ENCODE results near the gene PTPRN2.

The PTPRN2 gene

DNA sequence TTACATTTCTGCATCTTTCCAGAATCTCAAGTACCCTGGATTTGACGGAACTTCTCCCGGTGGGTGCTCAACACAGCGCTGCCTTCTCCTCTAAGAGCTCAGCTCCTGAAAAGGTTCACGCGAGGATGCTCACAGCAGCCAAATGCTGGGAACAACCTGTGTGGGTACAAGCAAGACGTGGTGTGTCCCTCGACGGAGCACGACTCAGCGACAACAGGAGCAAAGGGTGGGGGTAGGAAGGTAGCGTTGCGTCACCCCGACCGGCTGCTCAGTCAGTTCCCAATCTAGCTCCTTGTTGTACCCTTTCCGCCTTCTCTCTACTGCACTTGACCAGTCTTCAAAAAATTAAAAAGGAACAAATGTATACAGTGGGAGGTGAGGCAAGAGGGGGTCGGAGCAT, 117.3 kb downstream of the PTPRN2 start:
- Histone ChIP-seq H4K5ac (ENCODE audit: low read length) (no peak overlapping the region), H3K79me1 (ENCODE audit: low read length) (no peaks in the 10 kb centered on the region), H2AK5ac (ENCODE audit: low read length) (no peak overlapping the region), H2BK5ac (ENCODE audit: low read length) (no peak overlapping the region), H3K56ac (ENCODE audit: low read length) (no peak overlapping the region), H3K4me2 (ENCODE audit: low read length) (no peak overlapping the region), H3K36me3 (ENCODE audit: control insufficient read depth, insufficient read depth, low read length) (no peaks in the 10 kb centered on the region), H2BK15ac (replicated peaks; ENCODE audit: low read depth) (no peak overlapping the region), H3K18ac (ENCODE audit: low read length) (no peak overlapping the region), H3K4me1 (ENCODE audit: control insufficient read depth, low read depth, low read length) (no peaks in the 10 kb centered on the region), H3K79me2 (ENCODE audit: control insufficient read depth, insufficient read depth, low read length) (no peaks in the 10 kb centered on the region), H3K27me3 (ENCODE audit: insufficient read depth, low read length, poor library complexity) (no peaks in the 10 kb centered on the region), H2BK120ac (ENCODE audit: low read depth, low read length) (no peak overlapping the region), H3K4ac (ENCODE audit: low read depth, low read length) (no peak overlapping the region), H4K8ac (ENCODE audit: low read depth, low read length) (no peak overlapping the region), H3K4me3 (ENCODE audit: low read length) (no peak overlapping the region), H3K23ac (ENCODE audit: low read length) (no peak overlapping the region), H3K9ac (ENCODE audit: low read length) (no peak overlapping the region), H3K27ac (ENCODE audit: low read depth, low read length) (no peak overlapping the region)
- WGBS (ENCODE audit: extremely low coverage, insufficient coverage, low lambda C conversion rate), result no CpG with 5 or more reads among the region's 16 CpGs
- DNase-seq, result peak; percentile 15

DNA sequence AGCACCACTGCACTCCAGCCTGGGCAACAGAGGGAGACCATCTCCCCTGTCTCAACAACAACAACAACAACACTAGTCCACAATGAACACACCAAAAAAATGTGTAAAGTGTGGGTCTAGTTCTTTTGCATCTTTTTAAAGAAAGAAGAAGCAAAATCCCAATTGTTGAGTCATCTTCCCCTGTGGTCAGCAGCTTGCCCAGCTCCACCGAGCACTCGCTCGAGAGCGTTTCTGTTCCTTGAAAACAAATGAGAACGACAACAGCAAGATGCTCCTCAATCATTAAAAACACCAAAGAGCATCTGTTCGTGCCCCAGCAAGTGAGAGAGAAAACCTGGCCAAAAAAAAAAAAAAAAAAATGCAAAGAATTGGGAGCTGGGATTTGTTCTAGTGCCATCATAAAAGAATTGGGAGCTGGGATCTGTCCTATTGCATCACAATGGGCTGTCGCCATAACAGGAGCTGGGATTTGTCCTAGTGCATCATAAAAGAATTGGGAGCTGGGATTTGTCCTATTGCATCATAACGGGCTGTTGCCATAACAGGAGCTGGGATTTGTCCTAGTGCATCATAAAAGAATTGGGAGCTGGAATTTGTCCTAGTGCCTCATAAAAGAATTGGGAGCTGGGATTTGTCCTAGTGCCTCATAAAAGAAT, 118.1 kb downstream of the PTPRN2 start:
- Histone ChIP-seq H2BK120ac (ENCODE audit: low read depth, low read length) (no peak overlapping the region), H3K56ac (ENCODE audit: low read length) (no peak overlapping the region), H3K36me3 (ENCODE audit: control insufficient read depth, insufficient read depth, low read length) (no peaks in the 10 kb centered on the region), H2BK5ac (ENCODE audit: low read length) (no peak overlapping the region), H3K4me3 (ENCODE audit: low read length) (no peak overlapping the region), H3K27ac (ENCODE audit: low read depth, low read length) (no peak overlapping the region), H3K4me2 (ENCODE audit: low read length) (no peak overlapping the region), H3K27me3 (ENCODE audit: insufficient read depth, low read length, poor library complexity) (no peaks in the 10 kb centered on the region), H3K9ac (ENCODE audit: low read length) (no peak overlapping the region), H3K18ac (ENCODE audit: low read length) (no peak overlapping the region), H3K4me1 (ENCODE audit: control insufficient read depth, low read depth, low read length) (no peaks in the 10 kb centered on the region), H3K79me2 (ENCODE audit: control insufficient read depth, insufficient read depth, low read length) (no peaks in the 10 kb centered on the region), H4K5ac (ENCODE audit: low read length) (no peak overlapping the region), H2AK5ac (ENCODE audit: low read length) (no peak overlapping the region), H4K8ac (ENCODE audit: low read depth, low read length) (no peak overlapping the region), H3K23ac (ENCODE audit: low read length) (no peak overlapping the region), H2BK15ac (replicated peaks; ENCODE audit: low read depth) (no peak overlapping the region), H3K79me1 (ENCODE audit: low read length) (no peaks in the 10 kb centered on the region), H3K4ac (ENCODE audit: low read depth, low read length) (no peak overlapping the region)
- no peak for DNase-seq
- WGBS (ENCODE audit: extremely low coverage, insufficient coverage, low lambda C conversion rate), result no CpG with 5 or more reads among the region's 8 CpGs

DNA sequence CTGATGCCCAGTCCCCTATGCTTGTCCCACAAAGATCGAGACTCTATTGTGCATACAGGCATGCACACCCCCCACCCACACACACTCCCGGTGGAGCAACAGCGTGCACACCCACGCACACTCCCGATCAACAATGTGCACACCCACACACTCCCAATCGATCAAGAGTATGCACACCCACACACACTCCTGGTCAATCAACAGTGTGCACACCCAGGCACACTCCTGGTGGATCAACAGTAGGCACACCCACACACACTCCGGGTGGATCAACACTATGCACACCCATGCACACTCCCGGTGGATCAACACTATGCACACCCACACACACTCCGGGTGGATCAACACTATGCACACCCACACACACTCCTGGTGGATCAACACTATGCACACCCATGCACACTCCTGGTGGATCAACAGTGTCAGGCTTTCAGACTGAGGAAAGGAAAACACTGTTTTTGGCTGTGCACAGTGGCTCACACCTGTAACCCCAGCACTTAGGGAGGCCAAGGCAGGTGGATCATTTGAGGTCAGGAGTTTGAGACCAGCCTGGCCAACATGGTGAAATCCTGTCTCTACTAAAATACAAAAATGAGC, 118.8 kb downstream of the PTPRN2 start:
- Histone ChIP-seq H4K5ac (ENCODE audit: low read length) (no peak overlapping the region), H3K4ac (ENCODE audit: low read depth, low read length) (no peak overlapping the region), H3K36me3 (ENCODE audit: control insufficient read depth, insufficient read depth, low read length) (no peaks in the 10 kb centered on the region), H3K9ac (ENCODE audit: low read length) (no peak overlapping the region), H4K8ac (ENCODE audit: low read depth, low read length) (no peak overlapping the region), H2BK5ac (ENCODE audit: low read length) (no peak overlapping the region), H3K18ac (ENCODE audit: low read length) (no peak overlapping the region), H2BK120ac (ENCODE audit: low read depth, low read length) (no peak overlapping the region), H3K4me1 (ENCODE audit: control insufficient read depth, low read depth, low read length) (no peaks in the 10 kb centered on the region), H2AK5ac (ENCODE audit: low read length) (no peak overlapping the region), H2BK15ac (replicated peaks; ENCODE audit: low read depth) (no peak overlapping the region), H3K4me3 (ENCODE audit: low read length) (no peak overlapping the region), H3K56ac (ENCODE audit: low read length) (no peak overlapping the region), H3K23ac (ENCODE audit: low read length) (no peak overlapping the region), H3K27ac (ENCODE audit: low read depth, low read length) (no peak overlapping the region), H3K79me2 (ENCODE audit: control insufficient read depth, insufficient read depth, low read length) (no peaks in the 10 kb centered on the region), H3K27me3 (ENCODE audit: insufficient read depth, low read length, poor library complexity) (no peaks in the 10 kb centered on the region), H3K4me2 (ENCODE audit: low read length) (no peak overlapping the region), H3K79me1 (ENCODE audit: low read length) (no peaks in the 10 kb centered on the region)
- no peak for DNase-seq
- no CpG with 5 or more reads among the region's 9 CpGs for WGBS (ENCODE audit: extremely low coverage, insufficient coverage, low lambda C conversion rate)

DNA sequence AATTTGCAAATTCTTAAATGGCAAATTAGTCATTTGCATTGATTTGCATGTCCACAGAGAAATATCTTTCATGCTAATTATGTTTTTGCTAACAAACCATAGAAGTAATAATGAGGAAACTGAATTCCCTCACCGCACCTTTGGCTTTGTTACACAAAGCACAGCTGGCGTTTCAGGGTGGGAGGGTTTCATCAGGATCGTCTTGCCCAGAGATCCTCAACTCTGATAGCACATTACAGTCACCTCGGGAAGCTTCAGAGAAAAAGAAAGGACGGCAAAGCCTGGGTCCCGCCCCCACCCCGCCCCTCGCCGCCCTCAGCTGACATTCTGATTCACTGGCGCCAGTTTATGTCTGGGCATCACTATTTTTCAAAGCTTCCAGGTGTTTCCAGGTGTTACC, 119.4 kb downstream of the PTPRN2 start:
- H3K4me2 ChIP-seq (ENCODE audit: low read length), result no peak overlapping the region
- H3K36me3 ChIP-seq (ENCODE audit: control insufficient read depth, insufficient read depth, low read length), result no peaks in the 10 kb centered on the region
- H3K27me3 ChIP-seq (ENCODE audit: insufficient read depth, low read length, poor library complexity), result no peaks in the 10 kb centered on the region
- peak; percentile 60 for DNase-seq
- no peak overlapping the region for H4K5ac ChIP-seq (ENCODE audit: low read length)
- no peak overlapping the region for H4K8ac ChIP-seq (ENCODE audit: low read depth, low read length)
- H3K79me1 ChIP-seq (ENCODE audit: low read length), result no peaks in the 10 kb centered on the region
- no peak overlapping the region for H3K56ac ChIP-seq (ENCODE audit: low read length)
- H3K4me1 ChIP-seq (ENCODE audit: control insufficient read depth, low read depth, low read length), result no peaks in the 10 kb centered on the region
- no peak overlapping the region for H3K4ac ChIP-seq (ENCODE audit: low read depth, low read length)
- H2AK5ac ChIP-seq (ENCODE audit: low read length), result no peak overlapping the region
- no peak overlapping the region for H3K27ac ChIP-seq (ENCODE audit: low read depth, low read length)
- no peak overlapping the region for H3K9ac ChIP-seq (ENCODE audit: low read length)
- no peak overlapping the region for H3K23ac ChIP-seq (ENCODE audit: low read length)
- H3K4me3 ChIP-seq (ENCODE audit: low read length), result no peak overlapping the region
- no peak overlapping the region for H2BK15ac ChIP-seq (replicated peaks; ENCODE audit: low read depth)
- H2BK5ac ChIP-seq (ENCODE audit: low read length), result no peak overlapping the region
- H2BK120ac ChIP-seq (ENCODE audit: low read depth, low read length), result no peak overlapping the region
- no peaks in the 10 kb centered on the region for H3K79me2 ChIP-seq (ENCODE audit: control insufficient read depth, insufficient read depth, low read length)
- no peak overlapping the region for H3K18ac ChIP-seq (ENCODE audit: low read length)
- no CpG with 5 or more reads among the region's 10 CpGs for WGBS (ENCODE audit: extremely low coverage, insufficient coverage, low lambda C conversion rate)

DNA sequence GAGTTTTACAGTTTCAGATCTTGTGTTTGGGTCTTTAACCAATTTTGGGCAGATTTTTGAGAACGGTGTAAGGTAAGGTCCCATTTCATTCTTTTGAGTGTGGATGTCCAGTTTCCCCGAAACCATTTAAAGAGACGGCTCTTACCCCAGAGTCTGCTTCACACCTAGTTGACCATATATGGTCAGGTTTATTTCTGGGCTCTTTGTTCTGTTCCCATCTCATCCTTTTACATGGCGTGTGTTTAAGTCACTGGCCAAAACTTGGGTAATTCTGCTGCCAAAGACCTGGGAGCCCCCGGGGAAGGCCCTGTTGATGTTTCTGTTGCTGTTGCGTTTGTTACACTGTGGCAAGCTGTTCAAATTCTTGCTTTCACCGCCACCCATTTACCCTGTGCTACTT, 120.1 kb downstream of the PTPRN2 start:
- no peaks in the 10 kb centered on the region for H3K79me2 ChIP-seq (ENCODE audit: control insufficient read depth, insufficient read depth, low read length)
- H3K27me3 ChIP-seq (ENCODE audit: insufficient read depth, low read length, poor library complexity), result no peaks in the 10 kb centered on the region
- no CpG with 5 or more reads among the region's 7 CpGs for WGBS (ENCODE audit: extremely low coverage, insufficient coverage, low lambda C conversion rate)
- no peak overlapping the region for H2BK5ac ChIP-seq (ENCODE audit: low read length)
- no peak overlapping the region for H3K4me3 ChIP-seq (ENCODE audit: low read length)
- no peak overlapping the region for H3K4ac ChIP-seq (ENCODE audit: low read depth, low read length)
- no peak overlapping the region for H3K18ac ChIP-seq (ENCODE audit: low read length)
- H3K9ac ChIP-seq (ENCODE audit: low read length), result no peak overlapping the region
- no peak for DNase-seq
- no peaks in the 10 kb centered on the region for H3K4me1 ChIP-seq (ENCODE audit: control insufficient read depth, low read depth, low read length)
- no peak overlapping the region for H3K23ac ChIP-seq (ENCODE audit: low read length)
- H4K5ac ChIP-seq (ENCODE audit: low read length), result no peak overlapping the region
- no peaks in the 10 kb centered on the region for H3K36me3 ChIP-seq (ENCODE audit: control insufficient read depth, insufficient read depth, low read length)
- H2AK5ac ChIP-seq (ENCODE audit: low read length), result no peak overlapping the region
- no peak overlapping the region for H2BK120ac ChIP-seq (ENCODE audit: low read depth, low read length)
- H3K4me2 ChIP-seq (ENCODE audit: low read length), result no peak overlapping the region
- H3K56ac ChIP-seq (ENCODE audit: low read length), result no peak overlapping the region
- H3K27ac ChIP-seq (ENCODE audit: low read depth, low read length), result no peak overlapping the region
- H2BK15ac ChIP-seq (replicated peaks; ENCODE audit: low read depth), result no peak overlapping the region
- no peak overlapping the region for H4K8ac ChIP-seq (ENCODE audit: low read depth, low read length)
- H3K79me1 ChIP-seq (ENCODE audit: low read length), result no peaks in the 10 kb centered on the region

DNA sequence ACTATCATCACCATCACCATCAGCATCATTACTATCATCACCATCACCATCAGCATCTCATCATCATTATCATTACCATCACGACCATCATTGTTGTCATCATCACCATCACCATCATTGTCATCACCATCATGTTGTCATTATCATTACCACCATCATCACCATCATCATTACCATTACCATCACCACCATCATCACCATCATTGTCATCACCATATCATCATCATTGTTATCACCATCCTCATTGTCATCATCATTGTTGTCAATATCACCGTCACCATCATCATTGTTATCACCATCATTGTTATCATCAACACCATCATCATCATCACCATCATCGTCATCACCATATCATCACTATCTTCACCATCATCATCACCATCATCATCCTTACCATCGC, 124.3 kb downstream of the PTPRN2 start:
- H3K36me3 ChIP-seq (ENCODE audit: control insufficient read depth, insufficient read depth, low read length), result no peaks in the 10 kb centered on the region
- H3K4me1 ChIP-seq (ENCODE audit: control insufficient read depth, low read depth, low read length), result no peaks in the 10 kb centered on the region
- DNase-seq, result no peak
- no peak overlapping the region for H3K4me2 ChIP-seq (ENCODE audit: low read length)
- no peak overlapping the region for H2AK5ac ChIP-seq (ENCODE audit: low read length)
- no peak overlapping the region for H3K4ac ChIP-seq (ENCODE audit: low read depth, low read length)
- no peak overlapping the region for H2BK15ac ChIP-seq (replicated peaks; ENCODE audit: low read depth)
- no peak overlapping the region for H3K23ac ChIP-seq (ENCODE audit: low read length)
- no peak overlapping the region for H3K4me3 ChIP-seq (ENCODE audit: low read length)
- H3K9ac ChIP-seq (ENCODE audit: low read length), result no peak overlapping the region
- H4K5ac ChIP-seq (ENCODE audit: low read length), result no peak overlapping the region
- H2BK120ac ChIP-seq (ENCODE audit: low read depth, low read length), result no peak overlapping the region
- no peak overlapping the region for H4K8ac ChIP-seq (ENCODE audit: low read depth, low read length)
- no peaks in the 10 kb centered on the region for H3K79me2 ChIP-seq (ENCODE audit: control insufficient read depth, insufficient read depth, low read length)
- no peak overlapping the region for H3K56ac ChIP-seq (ENCODE audit: low read length)
- 100% methylated on average over 1 of the region's 4 CpGs for WGBS (ENCODE audit: extremely low coverage, insufficient coverage, low lambda C conversion rate)
- no peaks in the 10 kb centered on the region for H3K79me1 ChIP-seq (ENCODE audit: low read length)
- no peak overlapping the region for H2BK5ac ChIP-seq (ENCODE audit: low read length)
- H3K18ac ChIP-seq (ENCODE audit: low read length), result no peak overlapping the region
- H3K27me3 ChIP-seq (ENCODE audit: insufficient read depth, low read length, poor library complexity), result no peaks in the 10 kb centered on the region
- H3K27ac ChIP-seq (ENCODE audit: low read depth, low read length), result no peak overlapping the region
